ENCODE measurements around the gene XPO4.

DNA sequence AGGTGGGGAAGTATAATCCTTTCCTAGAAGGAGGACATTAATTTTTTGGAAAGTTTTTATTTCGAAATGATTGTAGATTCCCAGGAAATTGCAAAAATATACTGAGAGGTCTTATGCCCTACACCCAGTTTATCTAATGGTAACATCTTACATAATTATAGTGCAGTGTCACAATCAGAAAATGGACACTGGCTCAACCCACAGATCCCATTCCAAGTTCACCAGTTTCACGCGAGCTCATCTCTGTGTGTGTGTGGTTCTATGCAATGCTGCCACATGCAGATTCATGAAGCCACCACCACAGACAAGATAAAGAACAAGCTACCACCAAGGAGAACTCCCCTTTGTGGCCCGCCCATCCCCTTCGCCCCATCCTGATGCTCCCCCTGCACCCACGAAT lies 174.7 kb downstream of the XPO4 start:
- TF ChIP-seq, protein P1, sequence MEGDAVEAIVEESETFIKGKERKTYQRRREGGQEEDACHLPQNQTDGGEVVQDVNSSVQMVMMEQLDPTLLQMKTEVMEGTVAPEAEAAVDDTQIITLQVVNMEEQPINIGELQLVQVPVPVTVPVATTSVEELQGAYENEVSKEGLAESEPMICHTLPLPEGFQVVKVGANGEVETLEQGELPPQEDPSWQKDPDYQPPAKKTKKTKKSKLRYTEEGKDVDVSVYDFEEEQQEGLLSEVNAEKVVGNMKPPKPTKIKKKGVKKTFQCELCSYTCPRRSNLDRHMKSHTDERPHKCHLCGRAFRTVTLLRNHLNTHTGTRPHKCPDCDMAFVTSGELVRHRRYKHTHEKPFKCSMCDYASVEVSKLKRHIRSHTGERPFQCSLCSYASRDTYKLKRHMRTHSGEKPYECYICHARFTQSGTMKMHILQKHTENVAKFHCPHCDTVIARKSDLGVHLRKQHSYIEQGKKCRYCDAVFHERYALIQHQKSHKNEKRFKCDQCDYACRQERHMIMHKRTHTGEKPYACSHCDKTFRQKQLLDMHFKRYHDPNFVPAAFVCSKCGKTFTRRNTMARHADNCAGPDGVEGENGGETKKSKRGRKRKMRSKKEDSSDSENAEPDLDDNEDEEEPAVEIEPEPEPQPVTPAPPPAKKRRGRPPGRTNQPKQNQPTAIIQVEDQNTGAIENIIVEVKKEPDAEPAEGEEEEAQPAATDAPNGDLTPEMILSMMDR (IDR thresholded peaks at IDR 0.05): no peak
- TF ChIP-seq POLR2A (IDR thresholded peaks at IDR 0.05): no peak
- TF ChIP-seq EP300 (IDR thresholded peaks at IDR 0.05): no peak

All from ovary (tissue), 3 donors.